Stimulated activated CD4-positive, alpha-beta T cell treated with anti-CD3 and anti-CD28 coated beads, TNF-alpha, amount 100 ng/mL, for 48 hours (primary cell): ENCODE results near the gene SFRP5.

ENCODE experiments used
- DNase-seq, 3 donors: peaks; one replicate each; pipeline ENCODE4 v3.0.0-alpha.2; 2020; ENCODE audit warnings: low read depth in 3 of 3

The SFRP5 gene

DNA sequence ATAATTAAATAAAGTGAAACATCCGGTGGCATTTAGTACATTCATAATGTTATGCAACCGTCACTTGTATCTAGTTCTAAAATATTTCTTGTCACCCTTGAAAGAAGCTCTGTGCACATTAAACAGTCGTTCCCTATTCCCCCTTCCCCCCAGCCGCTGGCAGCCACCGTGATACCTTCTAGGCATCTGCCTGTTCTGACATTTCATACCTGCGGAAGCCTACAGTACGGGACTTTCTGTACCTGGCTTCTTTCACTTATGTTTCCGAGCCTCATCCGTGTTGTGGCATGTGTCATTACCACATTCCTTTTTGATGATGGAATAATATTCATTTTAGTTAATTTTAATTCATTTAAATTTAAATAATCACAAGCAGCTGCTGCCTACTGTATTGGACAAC is 13.9 kb upstream of the SFRP5 start:
- DNase-seq, result no peak

GRCh38 chr10:97785231-97785630 is 13.4 kb upstream of the SFRP5 start:
- no peak for DNase-seq

DNA sequence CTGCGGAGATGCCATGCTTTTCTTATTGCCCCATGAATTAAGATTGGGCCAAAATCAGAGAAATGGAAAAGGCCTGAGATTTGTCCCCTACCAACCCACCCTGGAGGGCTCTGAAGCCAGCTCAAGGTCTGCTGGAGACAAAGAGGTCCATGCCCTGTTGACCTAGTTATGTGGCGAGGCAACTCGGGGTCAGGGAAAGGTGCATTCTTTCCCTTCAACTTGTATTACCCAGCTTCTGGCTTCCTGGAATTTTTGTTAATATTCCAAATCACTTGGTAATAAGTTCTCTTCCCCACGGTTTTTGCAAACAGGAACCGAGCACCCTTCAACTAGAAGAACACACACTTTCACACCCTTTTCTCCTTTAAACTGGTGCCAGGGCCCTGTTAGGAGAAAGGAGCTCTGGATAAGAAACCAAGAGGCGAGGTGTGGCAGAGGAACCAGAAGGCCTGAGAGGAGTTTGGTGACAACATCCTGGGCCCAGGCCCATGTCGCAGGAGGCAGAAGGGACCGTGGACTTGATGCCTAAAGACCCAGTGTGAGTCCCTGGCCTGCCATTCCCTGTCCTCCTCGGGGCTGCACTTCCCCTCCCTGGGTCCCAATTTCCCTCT is 12.5 kb upstream of the SFRP5 start:
- DNase-seq, result no peak

DNA sequence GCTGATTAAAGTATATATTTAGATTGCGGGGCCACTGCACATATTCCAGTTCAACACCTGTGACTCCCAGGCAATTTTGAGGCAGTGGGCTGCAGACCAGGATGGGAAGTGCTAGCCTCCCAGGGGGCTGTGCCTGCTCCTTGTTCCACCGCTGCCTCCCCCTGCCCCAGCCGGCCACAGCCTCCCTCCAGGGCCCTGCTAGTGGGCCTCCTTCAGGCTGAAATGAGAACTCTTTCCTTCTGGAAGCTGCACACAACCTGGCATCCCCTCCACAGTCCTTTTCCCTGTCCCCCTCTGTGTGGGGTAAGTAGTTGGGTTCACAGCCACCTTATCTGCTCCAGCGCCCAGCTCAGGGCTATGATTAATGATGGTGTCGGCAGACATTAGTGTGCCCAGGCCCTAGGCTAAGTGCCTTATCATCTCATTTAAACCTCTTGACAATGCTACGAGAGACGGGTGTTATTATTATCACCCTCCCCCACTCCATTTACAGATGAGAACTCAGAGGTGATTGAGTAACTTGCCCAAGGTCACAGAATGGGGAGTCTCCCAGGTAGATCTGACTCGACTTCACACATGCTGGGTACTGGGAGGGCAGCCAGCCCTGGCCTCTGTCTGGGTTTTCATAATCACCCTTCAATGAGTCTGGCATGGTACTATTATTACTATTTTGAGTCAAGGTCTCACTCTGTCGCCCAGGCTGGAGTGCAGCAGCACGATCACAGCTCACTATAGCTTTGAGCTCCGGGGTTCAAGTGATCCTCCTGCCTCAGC is 10.8 kb upstream of the SFRP5 start:
- no peak for DNase-seq

DNA sequence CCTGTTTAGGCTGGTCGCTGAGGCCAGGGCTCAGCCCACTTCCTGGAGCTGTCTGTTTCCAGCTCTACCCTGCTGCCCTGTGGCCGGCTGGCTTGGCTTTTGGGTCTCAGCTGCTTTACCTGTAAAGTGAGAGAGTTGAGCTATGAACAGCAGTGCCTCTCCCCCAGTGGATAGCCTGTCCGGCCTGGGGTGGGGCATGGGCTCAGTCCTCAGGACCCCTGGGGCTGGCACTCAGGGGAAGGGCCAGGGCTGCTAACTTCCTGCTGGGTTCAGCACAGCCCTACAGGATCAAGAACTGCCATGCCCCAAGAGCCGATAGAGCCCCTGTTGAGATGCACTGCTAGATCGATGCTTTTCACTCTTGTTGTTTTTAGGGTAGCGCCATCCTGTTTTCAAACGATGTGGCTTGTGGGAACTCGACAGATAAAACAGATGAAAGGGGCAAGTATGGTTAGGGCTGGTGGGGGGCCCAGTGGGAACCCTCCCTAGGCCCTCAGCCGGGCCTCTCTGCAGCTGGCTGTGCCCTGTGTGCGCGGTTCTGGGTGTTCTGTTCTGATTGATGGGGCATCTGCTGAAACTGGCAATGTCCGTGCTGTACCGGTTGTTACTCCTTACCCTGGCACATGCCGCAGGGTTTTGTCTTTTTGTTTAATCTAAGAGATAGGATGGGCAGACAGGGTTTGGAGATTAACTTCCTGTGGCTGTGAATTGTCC is 10.0 kb upstream of the SFRP5 start:
- no peak for DNase-seq

DNA sequence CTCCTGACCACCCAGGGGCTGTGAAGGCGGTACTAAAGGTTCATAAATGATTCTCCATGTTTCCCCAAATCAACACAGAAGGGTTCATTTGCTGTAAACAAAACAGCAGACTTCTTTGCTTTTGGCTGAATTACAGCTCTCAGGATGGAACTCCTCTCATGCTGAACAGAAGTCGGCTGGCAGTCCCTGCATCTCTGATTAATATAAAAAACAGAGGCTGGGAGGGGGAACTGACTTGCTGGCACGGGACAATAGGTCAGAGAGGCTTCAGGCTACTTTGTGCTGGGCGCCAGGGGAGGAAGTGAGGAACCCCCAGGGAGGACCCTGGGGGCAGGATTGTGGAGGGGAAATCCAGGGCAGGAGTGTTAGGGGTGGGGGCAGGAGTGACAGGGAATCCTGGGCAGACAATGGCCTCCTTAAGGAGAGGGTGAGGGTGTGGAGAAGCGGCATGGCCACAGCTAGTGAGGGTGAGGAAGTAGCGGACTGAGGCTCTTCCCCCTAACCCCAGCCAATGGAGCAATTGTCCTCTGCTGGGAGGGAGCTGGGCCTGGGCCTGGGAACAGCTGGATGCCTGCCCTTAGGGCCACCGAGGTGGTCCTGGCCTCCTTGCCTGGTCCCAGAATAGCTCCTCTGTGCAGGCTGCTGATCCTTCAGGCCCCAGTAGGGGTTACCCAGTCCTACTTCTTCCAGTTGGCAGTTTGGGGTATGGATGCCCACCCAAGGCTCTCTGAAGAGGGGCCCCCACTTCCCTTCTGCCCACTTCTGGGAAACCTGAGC is 9.2 kb upstream of the SFRP5 start:
- DNase-seq, result no peak

- DNase-seq, result no peak
Observed at GRCh38 chr10:97779975-97780374, 8.2 kb upstream of the SFRP5 start.

- no peak for DNase-seq
Observed at GRCh38 chr10:97779492-97779891, 7.7 kb upstream of the SFRP5 start.

- DNase-seq, result no peak
Observed at GRCh38 chr10:97778452-97779302, 6.9 kb upstream of the SFRP5 start.

- DNase-seq, result no peak
Observed at GRCh38 chr10:97777143-97777542, 5.3 kb upstream of the SFRP5 start.

GRCh38 chr10:97774811-97775294 is 3.1 kb upstream of the SFRP5 start:
- no peak for DNase-seq

- DNase-seq, result no peak
Observed at GRCh38 chr10:97773096-97773495, 1.3 kb upstream of the SFRP5 start.

GRCh38 chr10:97771055-97771891 is 526 bp downstream of the SFRP5 start:
- no peak for DNase-seq

- DNase-seq, result no peak
Observed at GRCh38 chr10:97770255-97770654, 1.5 kb downstream of the SFRP5 start.

- no peak for DNase-seq
Observed at GRCh38 chr10:97768322-97769315, 3.2 kb downstream of the SFRP5 start.

DNA sequence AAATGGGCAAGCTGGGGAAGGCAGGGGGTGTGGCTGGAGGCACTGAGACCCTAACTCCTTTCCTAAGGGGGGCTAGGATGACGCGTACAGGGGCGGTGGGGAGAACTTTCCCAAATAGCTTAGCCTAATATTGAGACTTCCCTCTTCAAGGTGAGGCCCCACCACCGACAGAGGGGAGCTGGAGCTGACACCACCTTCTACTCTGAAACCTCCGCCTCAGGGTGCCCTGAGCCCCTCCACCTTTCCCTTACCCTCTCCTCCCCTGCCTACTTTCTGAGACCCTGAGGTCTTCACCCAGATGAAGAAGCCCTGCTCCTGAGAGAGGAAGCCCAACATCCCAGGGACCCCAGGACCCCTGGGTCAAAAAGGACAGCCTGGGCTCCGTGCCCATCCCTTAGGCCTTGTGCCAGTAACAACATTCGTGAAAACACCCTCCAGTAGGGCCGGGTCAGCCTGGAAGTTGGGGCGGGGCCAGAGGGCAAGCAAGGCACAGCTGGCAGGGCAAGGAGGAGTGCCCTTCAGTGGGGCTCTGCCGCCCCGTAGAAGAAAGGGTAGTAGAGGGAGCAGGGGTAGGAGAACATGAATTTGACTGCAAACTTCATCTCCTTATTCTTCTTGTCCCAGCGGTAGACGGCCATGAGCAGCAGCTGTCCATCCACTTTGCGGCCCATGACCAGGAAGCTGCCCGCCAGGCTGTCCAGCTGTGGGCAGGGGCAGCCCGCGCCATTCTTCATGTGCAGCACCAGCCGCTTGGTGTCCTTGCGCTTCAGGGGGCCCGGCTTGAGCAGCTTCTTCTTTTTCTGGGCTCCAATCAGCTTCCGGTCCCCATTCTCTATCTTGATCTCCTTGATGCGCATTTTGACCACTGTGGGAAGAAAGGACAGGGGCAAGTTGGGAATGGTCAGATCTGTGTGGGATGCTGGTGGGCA is 4.5 kb downstream of the SFRP5 start:
- no peak for DNase-seq

- no peak for DNase-seq
Observed at GRCh38 chr10:97766106-97766810, 5.5 kb downstream of the SFRP5 start.
